Hepatocyte (in vitro differentiated cells): Measurements from ENCODE around the gene RNPS1.

ENCODE experiments used
- EZH2 ChIP-seq: fragments of 200-600 bp; sonication (generic); IDR thresholded peaks from 2 replicates; pipeline ENCODE4 v1.6.1; 2016; ENCODE audit warnings: antibody characterized with exemption, mild to moderate bottlenecking, borderline replicate concordance
- TF ChIP-seq, protein P1 (sequence below): fragments of 200-600 bp; sonication (generic); IDR thresholded peaks from 2 replicates; pipeline ENCODE4 v1.5.1; 2016; ENCODE audit warnings: antibody characterized with exemption, mild to moderate bottlenecking; ENCODE audit not compliant: poor library complexity

DNA sequence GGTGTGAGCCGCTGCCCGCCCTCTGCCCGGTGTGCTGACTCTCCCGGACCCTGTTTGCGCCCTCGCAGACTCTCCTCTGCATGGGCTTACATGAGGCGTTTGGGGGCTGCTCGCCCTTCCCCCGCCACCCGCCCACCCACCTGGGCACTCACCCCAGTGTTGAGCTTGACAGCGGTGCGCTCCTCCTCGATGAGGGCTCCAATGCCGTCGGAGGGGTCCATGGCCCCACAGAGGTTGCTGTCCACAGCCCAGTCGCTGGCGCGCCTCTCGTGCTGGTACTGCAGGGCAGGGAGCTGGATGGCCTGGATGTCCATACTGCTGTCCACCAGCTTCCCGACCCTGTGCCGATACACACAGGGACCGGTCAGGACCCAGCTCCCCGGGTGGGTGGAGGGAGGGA is 21.4 kb upstream of the RNPS1 start:
- TF ChIP-seq, protein P1, sequence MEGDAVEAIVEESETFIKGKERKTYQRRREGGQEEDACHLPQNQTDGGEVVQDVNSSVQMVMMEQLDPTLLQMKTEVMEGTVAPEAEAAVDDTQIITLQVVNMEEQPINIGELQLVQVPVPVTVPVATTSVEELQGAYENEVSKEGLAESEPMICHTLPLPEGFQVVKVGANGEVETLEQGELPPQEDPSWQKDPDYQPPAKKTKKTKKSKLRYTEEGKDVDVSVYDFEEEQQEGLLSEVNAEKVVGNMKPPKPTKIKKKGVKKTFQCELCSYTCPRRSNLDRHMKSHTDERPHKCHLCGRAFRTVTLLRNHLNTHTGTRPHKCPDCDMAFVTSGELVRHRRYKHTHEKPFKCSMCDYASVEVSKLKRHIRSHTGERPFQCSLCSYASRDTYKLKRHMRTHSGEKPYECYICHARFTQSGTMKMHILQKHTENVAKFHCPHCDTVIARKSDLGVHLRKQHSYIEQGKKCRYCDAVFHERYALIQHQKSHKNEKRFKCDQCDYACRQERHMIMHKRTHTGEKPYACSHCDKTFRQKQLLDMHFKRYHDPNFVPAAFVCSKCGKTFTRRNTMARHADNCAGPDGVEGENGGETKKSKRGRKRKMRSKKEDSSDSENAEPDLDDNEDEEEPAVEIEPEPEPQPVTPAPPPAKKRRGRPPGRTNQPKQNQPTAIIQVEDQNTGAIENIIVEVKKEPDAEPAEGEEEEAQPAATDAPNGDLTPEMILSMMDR = no peak
- no peak for TF ChIP-seq EZH2
